ENCODE results near the gene TBC1D2. TPM values are rescaled to one million over a fixed set of nuclear protein-coding genes. Genes with fewer than 3 reads are reported as not detected.
"Not testable (repeated sequence)": the region's sequence is repeated elsewhere in the genome, so short reads cannot be mapped to it uniquely, and the experiment has no call there.

Gene TBC1D2
- total RNA-seq (ENCODE audit: insufficient read depth, low replicate concordance): 7.9 TPM

- DNase-seq (ENCODE audit: low spot score): peak; percentile 95
These were observed at the start of gene TBC1D2 for GRCh38 chr9:98255578-98256296. TBC1D2 (minus strand) TSS chr9:98255649; CDS start chr9:98255541, 108 bp downstream.

GRCh38 chr9:98304381-98304780 is 48.9 kb upstream of the TBC1D2 start:
- DNase-seq (ENCODE audit: low spot score): no peak

- DNase-seq (ENCODE audit: low spot score): no peak
These were observed 48.2 kb upstream of the TBC1D2 start for GRCh38 chr9:98303633-98304125.

GRCh38 chr9:98302938-98303632 is 47.6 kb upstream of the TBC1D2 start:
- no peak for DNase-seq (ENCODE audit: low spot score)

- DNase-seq (ENCODE audit: low spot score): no peak
These were observed 46.7 kb upstream of the TBC1D2 start for GRCh38 chr9:98302150-98302549.

- no peak for DNase-seq (ENCODE audit: low spot score)
These were observed 45.2 kb upstream of the TBC1D2 start for GRCh38 chr9:98300611-98301010.

GRCh38 chr9:98298476-98298875 is 43.0 kb upstream of the TBC1D2 start:
- no peak for DNase-seq (ENCODE audit: low spot score)

- no peak for DNase-seq (ENCODE audit: low spot score)
These were observed 40.4 kb upstream of the TBC1D2 start for GRCh38 chr9:98295824-98296223.

- DNase-seq (ENCODE audit: low spot score): no peak
These were observed 36.4 kb upstream of the TBC1D2 start for GRCh38 chr9:98291820-98292219.

GRCh38 chr9:98290411-98290810 is 35.0 kb upstream of the TBC1D2 start:
- no peak for DNase-seq (ENCODE audit: low spot score)

GRCh38 chr9:98289614-98290201 is 34.3 kb upstream of the TBC1D2 start:
- DNase-seq (ENCODE audit: low spot score): no peak

GRCh38 chr9:98288881-98289280 is 33.4 kb upstream of the TBC1D2 start:
- no peak for DNase-seq (ENCODE audit: low spot score)

- DNase-seq (ENCODE audit: low spot score): no peak
These were observed 31.9 kb upstream of the TBC1D2 start for GRCh38 chr9:98287384-98287783.

- DNase-seq (ENCODE audit: low spot score): no peak
These were observed 30.0 kb upstream of the TBC1D2 start for GRCh38 chr9:98285446-98285845.

GRCh38 chr9:98284754-98285153 is 29.3 kb upstream of the TBC1D2 start:
- no peak for DNase-seq (ENCODE audit: low spot score)

GRCh38 chr9:98283143-98283542 is 27.7 kb upstream of the TBC1D2 start:
- not testable (repeated sequence) for DNase-seq (ENCODE audit: low spot score)

GRCh38 chr9:98281281-98281680 is 25.8 kb upstream of the TBC1D2 start:
- DNase-seq (ENCODE audit: low spot score): no peak

- DNase-seq (ENCODE audit: low spot score): no peak
These were observed 25.1 kb upstream of the TBC1D2 start for GRCh38 chr9:98280574-98280973.

GRCh38 chr9:98280162-98280561 is 24.7 kb upstream of the TBC1D2 start:
- DNase-seq (ENCODE audit: low spot score): no peak

- no peak for DNase-seq (ENCODE audit: low spot score)
These were observed 21.5 kb upstream of the TBC1D2 start for GRCh38 chr9:98276907-98277469.

GRCh38 chr9:98275159-98275558 is 19.7 kb upstream of the TBC1D2 start:
- DNase-seq (ENCODE audit: low spot score): no peak

GRCh38 chr9:98272083-98272482 is 16.6 kb upstream of the TBC1D2 start:
- DNase-seq (ENCODE audit: low spot score): no peak
